HCEC 1CT (cell line): ENCODE measurements around the gene GADD45B.

Source experiments
- DNase-seq: peaks from one replicate; pipeline ENCODE4 v3.0.0-alpha.2; 2017

GADD45B gene, protein sequence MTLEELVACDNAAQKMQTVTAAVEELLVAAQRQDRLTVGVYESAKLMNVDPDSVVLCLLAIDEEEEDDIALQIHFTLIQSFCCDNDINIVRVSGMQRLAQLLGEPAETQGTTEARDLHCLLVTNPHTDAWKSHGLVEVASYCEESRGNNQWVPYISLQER

DNA sequence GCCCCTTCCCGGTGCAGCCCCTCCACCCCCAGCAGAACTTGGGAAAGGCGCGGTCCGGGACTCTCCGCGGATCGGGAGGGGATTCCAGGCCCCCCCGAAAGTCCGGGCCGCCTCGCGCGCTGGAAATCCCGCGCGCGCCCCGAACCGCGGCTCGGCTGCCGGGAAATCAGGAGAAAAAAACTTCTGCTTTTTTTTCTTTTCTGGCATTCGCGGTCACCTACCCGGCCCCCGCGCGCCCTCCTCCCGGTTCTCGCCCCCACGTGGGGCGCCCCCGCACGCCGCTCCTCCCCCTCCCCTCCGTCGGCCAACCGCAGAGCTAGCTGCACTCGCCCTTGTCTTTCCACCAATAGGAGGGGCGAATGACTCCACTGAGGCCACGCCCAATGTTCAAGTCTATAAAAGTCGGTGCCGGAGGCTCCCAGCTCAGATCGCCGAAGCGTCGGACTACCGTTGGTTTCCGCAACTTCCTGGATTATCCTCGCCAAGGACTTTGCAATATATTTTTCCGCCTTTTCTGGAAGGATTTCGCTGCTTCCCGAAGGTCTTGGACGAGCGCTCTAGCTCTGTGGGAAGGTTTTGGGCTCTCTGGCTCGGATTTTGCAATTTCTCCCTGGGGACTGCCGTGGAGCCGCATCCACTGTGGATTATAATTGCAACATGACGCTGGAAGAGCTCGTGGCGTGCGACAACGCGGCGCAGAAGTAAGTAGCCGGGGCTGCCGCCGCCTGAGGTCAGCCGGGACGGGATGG lies at the start of gene GADD45B:
GADD45B (plus strand) TSS at position 426 of the 749 bp plus-strand sequence; CDS start at position 658, 232 bp downstream.
- DNase-seq = peak; percentile 98

- peak; percentile 7 for DNase-seq
These were observed 49.1 kb upstream of the GADD45B start for GRCh38 chr19:2426611-2427428.

DNA sequence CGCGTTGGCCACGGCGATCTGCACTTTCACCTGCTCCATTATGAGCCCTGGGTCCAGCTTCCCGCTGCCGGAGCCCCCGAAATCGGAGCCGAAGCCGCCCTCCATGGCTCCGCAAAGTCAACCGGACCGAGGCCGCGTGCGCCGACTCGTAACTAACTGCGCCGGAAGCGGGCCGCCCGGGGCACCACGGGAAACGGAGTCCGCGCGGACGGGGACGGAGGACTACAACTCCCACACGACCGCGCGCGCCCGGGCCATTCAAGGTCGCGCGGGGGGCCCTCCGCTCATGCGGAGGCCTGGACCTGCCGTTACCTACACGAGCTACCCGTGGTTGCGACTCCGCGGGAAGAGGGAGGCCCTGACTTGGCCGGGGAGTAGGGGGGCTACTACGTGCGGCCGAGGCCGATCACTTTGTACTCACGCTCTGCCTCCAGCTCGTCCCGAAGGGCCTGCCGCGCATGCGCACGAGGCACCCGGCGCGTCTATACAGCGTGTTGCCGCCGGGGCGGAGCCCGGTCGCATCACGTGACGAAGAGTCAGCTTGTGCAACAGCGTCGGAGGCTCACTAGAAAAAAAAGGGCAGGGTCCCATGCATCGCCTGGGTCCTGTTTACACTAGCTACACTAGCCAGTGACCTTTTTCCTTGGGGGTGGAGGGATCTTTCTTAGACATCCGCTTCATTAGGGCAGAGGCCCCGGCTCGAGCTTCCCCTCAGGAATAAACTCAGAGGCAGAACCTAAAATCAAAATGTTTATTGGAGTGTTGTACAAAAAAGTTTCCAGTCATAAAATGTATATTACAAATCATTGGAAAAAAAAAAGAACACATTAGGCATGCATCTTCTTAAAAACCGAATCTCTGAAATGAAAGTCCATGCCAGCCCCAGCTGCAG lies 48.3 kb upstream of the GADD45B start, which contains the start of gene TIMM13:
TIMM13 (minus strand) TSS at position 158 of the 892 bp plus-strand sequence; CDS start at position 105, 53 bp downstream.
- DNase-seq = peak; percentile 92

DNA sequence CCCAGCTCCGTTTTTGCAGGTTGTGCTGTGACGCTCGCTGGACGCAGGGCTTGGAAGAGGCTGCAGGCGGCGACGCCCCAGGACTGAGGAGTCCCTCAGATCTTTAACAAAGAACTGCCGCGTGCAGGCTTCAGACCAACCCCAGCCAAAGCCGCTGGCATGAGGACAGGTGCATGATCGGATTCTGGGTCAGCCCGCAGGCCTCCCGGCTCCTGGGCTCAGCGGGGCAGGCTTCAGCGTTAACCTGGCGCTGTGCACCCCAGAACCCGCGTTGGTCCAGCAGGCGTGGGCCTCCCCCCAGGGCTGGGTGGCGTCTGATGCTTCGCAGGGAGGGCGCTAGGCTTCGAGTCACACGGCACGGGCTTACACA lies 47.6 kb upstream of the GADD45B start:
- DNase-seq = no peak

DNA sequence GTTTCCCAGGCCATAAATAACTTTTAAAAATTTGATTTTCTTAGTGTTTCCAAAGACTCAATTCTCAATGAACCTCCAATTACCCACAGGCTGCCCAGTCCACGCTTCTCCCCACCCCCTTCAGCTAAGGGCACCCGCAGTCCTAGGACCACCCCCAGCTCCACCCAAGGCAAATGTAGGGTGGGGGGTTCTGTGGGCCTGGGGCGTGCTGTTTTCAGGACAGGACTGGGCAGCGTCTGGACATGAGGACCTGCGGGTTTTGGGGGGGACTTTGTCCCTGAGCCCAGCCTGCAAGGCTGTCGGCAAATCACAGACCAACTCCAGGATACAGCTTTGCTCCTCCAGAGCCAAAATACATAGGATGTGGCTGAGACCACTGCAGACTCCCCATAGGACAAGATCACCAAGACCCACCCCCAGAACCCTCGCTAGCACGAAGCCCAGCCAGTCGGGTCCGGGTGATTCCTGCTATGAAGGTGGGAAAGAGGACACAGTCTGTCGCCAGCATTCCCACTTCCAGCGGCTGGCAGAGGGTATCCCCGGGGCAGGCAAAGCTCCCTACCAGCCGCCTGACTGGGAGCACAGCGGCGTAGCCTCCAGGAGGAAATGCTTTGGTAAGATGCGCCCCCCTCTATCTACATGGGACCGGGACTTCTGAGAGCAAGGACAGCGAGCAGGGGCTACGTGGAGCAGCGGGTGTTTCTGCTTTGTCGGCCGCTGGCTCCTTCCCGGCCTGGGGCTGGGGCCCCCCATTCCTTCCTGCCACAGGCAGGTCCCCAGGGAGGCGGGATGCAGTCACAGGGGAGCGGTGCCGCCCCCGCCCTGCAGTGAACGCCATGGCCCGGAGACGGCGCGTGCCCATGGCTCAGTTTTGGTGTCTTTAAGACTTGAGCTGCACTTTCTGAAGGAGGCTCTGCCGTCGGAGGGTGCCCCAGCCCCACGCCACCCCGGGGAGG lies 46.9 kb upstream of the GADD45B start:
- no peak for DNase-seq

DNA sequence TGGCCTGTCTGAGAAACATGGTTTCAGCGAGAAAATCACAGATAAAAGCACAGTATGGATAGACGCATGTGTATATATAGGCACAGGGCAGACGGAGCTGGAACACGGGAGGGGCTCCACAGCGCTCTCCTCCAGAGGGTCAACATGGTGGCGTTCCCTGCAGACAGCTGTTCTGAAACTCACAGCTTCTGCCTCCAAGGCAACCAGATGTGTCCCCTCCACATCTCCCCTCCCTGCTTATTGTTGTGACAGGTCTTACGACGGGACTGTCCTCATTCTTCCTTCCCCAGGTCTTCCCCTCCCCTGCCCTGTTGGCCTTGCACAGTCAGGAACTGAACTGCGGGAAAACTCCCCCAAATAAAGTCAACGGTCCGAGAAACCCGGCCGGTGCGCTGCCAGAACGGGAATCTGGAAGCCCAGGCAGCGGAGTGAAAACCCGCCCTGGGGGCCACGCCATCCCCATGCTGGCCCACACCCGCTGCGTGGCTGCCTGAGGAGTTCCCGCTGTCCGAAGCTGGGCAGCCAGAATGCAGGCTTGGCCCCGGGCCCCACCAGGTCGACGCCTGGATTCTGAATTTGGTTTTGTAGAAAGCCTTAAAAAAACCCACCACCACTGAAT lies 45.9 kb upstream of the GADD45B start:
- no peak for DNase-seq

DNA sequence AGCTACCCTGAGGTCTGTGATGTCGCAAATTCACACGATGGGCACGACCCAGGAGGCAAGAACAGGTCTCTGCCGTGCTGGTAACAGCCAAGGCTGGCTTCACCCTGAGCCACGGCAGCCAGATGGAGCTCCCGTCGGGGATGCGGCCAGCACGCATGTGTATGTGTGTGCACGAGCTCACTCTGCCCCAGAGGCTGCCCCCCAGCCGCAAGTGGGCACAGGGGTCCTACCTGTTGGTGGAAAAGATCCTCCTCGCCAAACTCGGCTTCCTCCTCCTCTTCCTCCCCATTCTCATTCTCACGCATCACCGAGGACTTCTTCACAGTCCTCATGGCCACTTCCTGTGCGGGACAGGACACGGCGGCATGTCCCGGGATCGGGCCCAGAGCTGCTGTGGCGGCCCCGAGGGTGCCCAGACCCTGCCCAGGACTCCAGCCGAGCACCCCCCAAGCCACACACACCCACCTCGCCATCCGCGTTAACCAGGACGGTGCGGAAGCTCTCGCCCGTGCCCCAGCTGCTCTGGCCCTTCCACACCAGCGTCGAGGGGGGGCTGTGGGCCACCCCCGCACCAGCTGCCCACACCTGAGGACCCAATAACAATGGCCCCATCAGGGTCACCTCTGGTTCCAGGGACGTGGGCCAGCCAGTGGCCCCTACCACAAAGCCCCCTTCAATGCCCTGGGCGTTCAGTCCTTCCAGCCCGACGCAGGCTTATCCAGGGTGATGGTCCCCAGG lies 44.4 kb upstream of the GADD45B start:
- DNase-seq = no peak

DNA sequence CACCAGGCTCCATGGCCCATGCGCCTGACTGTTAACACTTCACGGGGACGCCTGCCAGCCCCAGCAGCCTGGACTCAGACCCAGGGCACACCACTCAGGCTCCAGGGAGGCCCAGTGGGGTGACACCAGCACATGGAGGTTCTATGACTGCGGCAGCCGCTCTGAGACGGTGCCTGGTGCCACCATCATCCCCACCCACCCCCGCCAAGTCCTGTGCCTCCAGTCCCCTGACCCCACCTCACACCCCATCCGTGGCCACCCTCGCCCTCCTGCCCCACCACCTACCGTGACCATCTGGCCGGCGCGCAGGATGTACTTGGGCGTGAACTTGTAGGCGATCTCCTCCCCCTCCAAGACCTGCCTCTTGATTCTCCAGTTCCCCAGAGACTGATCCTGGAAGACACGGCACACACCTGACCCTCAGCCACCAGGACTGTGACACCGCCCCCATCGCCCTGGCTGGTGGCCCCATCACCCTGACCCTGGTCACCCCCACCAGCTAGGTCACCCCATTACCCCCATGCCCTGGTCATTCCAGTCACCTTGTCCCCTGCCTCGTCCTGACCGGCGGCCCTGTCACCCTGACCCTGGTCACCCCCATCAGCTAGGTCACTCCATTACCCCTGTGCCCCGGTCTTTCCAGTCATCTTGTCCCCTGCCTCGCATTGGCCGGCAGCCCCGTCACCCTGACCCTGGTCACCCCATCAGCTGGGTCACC lies 43.6 kb upstream of the GADD45B start:
- DNase-seq = no peak

- no peak for DNase-seq
These were observed 42.1 kb upstream of the GADD45B start for GRCh38 chr19:2433854-2434253.

- no peak for DNase-seq
These were observed 41.7 kb upstream of the GADD45B start for GRCh38 chr19:2434267-2434666.

GRCh38 chr19:2434721-2435265 lies 41.1 kb upstream of the GADD45B start:
- DNase-seq = no peak

DNA sequence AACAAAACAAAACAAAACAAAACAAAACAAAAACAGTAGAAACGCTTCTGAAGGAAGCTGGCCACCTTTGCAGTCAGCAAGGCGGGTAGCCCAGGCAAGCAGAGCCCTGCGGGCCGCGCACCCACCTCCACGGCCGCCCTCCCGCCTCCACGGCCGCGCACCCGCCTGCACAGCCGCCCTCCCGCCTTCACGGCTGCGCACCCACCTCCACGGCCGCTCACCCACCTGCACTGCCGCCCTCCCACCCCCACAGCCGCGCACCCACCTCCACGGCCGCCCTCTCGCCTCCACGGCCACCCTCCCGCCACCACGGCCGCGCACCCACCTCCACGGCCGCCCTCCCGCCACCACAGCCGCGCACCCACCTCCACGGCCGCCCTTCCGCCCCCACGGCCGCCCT lies 39.5 kb upstream of the GADD45B start:
- no peak for DNase-seq

DNA sequence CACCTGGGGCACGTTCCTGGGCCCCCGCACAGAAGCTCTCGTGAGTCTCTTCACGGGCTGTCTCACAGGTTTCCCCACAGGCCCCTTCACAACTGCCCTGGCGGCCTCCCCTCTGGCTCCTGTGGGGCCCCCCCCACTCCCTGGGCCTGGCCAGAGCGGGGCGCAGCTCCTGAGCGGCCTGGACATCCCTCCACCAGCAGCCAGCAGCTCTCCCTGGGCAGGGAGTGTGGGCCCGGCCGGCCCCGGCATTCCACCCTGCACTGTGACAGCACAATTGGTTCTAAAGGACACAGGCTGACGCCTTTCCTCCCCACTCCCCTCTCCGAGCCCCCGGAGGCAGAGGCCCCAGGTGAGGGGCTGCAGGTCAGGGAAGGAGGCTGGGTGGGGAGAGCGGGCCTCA lies 39.0 kb upstream of the GADD45B start:
- no peak for DNase-seq

- no peak for DNase-seq
These were observed 37.7 kb upstream of the GADD45B start for GRCh38 chr19:2438178-2438577.

DNA sequence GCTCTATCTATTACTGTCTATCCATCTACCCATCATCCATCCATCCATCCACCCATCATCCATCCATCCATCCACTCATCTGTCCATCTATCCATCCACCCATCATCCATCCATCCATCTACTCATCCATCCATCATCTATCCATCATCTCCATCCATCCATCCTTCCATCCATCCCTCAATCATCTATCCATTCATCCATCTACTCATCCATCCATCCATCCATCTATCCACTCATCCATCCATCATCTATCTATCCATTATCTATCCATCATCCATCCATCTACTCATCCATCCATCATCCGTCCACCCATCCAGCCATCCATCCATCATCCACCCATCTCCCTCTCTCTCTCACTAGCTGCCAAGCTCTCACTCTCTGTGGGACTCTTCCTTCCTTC lies 35.4 kb upstream of the GADD45B start:
- no peak for DNase-seq

DNA sequence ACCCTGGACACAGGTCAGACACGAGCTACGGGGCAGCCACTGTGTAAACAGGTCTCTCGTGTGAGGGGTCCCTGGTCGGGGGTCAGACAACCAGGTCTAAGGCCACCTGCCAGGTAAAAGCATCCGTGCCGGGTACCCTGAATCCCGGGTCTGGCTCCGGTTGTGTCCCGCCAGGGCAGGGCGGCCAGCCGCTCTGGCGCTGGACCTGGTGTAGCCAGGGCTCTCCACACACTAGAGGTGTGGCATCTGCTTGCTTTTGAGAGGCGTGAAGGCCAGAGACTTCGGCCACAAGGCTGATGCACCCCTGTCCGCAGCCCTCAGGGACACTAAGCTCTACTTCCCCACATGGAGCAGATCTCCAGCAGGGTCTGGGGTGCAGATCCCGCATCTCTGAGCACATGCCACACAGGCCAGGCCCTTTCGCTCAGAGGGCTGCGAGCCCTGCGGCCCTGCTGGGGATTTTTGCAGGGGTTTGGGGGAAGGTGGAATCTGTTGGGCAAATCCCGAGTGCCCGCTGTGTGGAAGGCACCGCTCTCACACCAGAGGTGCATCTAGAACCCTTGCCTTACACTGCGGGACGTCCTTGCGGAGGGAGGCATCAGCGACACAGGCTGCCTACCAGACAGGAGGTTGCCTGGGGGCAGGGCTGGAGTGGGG lies 34.7 kb upstream of the GADD45B start:
- no peak for DNase-seq

DNA sequence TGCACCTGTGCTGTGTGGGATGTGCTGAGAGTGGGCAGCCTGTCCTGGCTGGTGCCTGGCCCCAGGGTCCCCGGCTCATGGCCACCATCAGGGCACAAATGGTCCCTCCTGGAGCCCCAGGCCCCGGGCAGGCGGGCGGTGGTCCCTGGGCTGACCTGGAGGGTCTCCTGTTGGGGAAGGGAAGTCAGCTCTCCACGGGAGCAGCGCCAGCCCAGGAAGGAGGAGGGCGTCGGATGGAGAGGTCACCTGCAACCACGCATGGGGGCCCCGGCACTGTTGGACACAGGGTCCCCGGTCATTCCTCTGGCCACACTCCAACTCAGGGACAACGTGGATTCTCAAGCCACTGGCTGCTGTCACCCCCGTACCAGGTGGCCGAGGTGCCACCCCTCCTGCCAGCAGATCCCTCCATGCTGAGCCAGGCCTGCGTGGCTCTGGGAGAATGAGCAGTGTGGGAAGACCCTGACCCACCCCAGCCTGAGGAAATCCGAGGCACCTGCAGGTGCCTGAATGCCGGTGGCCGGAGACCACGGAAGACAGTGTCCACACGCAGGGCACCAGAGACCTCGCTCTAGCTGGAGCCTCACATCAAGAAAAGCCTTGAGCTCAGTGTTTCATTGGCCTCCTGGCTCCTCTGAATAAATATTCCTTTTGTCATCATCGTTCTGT lies 32.7 kb upstream of the GADD45B start:
- DNase-seq = no peak

GRCh38 chr19:2443785-2444182 lies 32.1 kb upstream of the GADD45B start:
- no peak for DNase-seq
